Urothelium cell line (cell line): ENCODE results near the gene CA6.
"Not testable (repeated sequence)": the region's sequence is repeated elsewhere in the genome, so short reads cannot be mapped to it uniquely, and the experiment has no call there.

ENCODE experiments used
- DNase-seq: peaks from one replicate; pipeline ENCODE4 v3.0.0; 2011; ENCODE audit warnings: low spot score, mixed read lengths
- FAIRE-seq: peaks from 2 replicates; lab custom pipeline; 2011; peaks lifted over from hg19 to GRCh38; lab: Jason Lieb, UNC

CA6 gene

DNA sequence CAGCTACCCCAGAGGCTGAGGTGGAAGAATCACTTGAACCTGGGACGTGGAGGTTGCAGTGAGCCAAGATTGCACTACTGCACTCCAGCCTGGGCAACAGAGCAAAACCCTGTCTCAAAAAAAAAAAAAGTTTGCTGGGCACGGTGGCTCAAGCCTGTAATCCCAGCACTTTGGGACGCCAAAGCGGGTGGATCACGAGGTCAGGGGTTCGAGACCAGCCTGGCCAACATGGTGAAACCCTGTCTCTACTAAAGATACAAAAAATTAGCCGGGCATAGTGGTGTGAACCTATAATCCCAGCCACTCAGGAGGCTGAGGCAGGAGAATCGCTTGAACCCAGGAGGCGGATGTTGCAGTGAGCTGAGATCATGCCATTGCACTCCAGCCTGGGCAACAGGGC is 23.2 kb downstream of the CA6 start:
- DNase-seq, FAIRE-seq: not testable (repeated sequence)

DNA sequence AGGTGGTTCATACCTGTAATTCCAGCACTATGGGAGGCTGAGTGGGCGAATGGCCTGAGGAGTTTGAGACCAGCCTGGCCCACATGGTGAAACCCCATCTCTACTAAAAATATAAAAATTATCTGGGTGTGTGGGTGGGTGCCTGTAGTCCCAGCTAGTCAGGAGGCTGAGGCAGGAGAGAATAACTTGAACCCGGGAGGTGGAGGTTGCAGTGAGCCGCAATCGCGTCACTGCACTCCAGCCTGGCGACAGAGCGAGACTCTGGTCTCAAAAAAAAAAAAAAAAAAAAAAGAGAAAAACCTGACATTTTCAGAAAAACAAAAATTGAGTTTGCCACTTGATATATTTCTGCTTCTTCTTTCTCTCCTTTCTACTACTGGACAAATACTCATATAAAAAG is 24.3 kb downstream of the CA6 start:
- FAIRE-seq (no peak), DNase-seq (no peak)

DNA sequence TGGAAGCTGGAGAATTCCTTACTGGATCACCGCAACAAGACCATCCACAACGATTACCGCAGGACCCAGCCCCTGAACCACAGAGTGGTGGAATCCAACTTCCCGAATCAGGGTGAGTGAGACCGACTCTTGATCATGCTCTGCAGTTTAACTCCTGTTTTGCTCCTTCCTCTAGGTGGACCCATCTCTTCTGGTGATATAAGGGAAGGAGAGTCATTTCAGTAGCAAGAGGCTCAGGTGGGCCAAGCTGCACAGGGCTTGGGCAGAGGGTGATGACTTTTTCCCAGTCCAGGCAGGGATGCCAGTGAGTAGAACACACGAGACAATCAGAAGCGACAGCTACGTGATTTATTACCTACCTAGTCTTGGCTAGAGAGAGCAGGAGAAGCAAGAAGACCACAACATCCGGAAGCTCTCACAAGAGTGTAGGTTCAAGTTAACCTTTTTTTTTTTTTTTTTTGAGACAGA is 25.2 kb downstream of the CA6 start:
- FAIRE-seq (no peak), DNase-seq (no peak)

DNA sequence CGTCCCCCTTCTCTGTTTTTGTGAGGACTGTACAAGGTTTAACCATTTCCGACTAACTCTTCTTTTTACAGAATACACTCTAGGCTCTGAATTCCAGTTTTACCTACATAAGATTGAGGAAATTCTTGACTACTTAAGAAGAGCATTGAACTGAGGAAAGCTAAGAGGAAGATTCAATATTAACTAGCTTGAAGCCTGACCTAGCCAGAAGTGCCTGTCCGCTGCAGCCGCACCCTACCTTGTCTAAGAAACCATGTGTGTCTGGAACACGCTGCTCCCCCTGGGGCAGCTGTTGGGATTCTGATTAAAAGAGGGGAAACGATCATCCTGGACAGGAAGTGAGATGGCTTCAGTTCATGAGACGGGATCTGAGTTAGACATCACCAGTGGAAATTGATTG is 28.9 kb downstream of the CA6 start:
- no peak for DNase-seq
- FAIRE-seq: no peak

DNA sequence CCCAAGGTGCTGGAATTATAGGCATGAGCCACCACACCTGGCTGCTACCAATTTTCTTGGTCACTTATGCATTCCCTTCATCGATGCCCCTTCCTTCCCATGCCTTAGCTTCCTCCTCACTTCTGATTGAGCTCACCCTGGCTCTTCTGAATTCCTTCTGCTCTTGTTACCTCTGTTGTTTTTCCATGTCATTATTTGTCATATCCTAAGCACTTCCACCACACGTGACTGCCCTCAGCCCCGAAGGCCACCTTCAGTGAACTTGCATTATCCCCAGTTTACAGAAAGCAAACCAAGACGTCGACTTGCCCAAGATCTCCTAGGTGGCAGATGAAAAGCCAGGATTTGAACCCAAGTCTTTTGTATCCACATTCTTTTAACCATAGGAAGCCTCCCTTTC is 30.7 kb downstream of the CA6 start:
- DNase-seq (no peak), FAIRE-seq (no peak)

DNA sequence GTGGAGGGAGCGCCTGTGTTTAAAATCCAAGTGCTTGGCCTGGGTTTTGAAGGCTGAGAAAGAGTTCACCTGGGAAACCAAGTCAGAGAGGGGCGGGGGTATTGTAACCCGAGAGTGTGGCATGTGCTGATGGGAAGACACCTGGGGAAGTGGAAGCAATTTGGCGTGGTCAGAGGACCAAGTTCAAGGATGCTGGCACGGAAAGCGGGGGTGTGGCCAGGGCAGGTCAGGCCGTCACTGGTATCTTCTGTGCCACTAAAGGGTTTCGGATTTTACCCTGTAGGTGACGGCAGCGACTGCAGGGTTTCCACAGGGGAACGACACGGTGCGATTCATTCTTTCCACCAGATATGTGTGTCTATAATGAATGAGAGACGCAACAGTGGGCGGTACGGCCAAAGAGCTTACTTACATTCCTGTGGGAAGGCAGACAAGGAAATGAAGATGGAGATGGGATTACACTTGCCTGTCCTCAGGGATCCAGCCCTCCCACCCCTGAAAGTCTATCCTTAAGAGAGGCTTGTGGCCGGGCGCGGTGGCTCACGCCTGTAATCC is 31.3 kb downstream of the CA6 start:
- DNase-seq (no peak), FAIRE-seq (no peak)

DNA sequence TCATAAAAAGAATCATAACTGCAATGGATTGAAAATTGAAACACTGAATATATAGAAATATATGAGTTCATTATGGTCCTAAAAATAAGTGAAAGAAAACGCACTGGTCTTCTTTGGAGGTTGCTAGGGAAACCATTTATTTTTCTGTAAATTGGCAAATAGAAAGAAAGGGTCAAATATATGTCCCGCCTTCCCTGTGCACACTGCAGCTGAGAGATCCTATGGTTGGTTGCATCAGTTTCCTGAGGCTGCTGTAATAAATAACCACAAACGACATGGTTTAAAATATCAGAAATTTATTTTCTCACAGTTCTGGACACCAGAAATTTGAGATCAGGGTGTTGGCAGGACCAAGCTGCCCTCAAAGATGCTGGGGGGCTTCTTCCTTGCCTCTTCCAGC is 35.0 kb downstream of the CA6 start:
- no peak for DNase-seq
- no peak for FAIRE-seq

DNA sequence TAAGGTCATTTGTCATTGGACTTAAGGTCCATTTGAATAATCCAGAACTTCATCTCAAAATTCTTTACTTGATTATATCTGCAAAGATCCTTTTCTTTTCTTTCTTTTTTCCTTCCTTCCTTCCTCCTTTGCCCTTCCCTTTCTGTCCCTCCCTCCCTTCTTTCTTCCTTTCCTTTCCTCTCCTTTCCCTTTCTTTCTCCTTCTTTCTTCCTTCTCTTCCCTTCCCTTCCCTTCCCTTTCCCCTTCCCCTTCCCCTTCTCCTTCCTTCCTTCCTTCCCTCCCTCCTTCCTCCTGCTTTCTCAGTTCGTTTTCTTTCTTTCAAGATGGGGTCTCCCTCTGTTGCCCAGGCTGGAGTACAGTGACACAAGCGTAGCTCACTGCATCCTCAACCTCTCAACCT is 35.5 kb downstream of the CA6 start:
- DNase-seq: no peak
- FAIRE-seq: no peak

DNA sequence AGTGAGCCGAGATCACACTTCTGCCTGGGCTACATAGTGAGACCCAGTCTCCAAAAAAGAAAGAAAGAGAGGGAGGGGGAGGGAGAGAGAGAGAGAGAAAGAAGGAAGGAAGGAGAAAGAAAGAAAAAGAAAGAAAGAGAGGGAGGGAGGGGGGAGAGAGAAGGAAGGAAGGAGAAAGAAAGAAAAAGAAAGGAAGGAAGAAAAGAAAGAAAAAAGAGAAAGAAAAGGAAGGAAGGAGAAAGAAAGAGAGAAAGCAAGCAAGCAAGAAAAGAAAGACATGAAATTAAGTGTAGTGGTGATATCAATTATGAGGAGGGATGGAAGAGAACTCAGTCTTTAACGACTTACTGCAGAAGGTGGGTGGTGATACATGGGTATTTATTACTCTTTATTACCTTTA is 38.5 kb downstream of the CA6 start:
- no peak for DNase-seq
- FAIRE-seq: no peak

DNA sequence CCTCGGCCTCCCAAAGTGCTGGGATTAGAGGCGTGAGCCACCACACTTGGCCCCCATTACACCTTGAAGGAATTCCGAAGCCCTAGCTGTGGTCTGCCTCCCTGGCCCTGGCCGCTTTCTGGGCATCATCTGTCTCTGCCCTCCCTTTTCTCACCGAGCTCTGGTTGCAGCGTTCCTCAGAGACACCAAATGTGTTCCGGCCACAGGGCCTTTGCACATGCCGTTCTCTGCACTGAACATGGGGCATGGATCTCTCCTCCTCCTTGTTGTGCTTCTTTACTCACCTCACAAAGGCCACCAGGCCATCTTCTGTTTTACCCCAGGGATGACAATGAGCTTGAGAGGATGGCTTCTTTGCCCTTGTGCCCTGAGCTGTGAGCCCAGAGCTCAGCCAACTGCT is 39.3 kb downstream of the CA6 start:
- FAIRE-seq: no peak
- no peak for DNase-seq

DNA sequence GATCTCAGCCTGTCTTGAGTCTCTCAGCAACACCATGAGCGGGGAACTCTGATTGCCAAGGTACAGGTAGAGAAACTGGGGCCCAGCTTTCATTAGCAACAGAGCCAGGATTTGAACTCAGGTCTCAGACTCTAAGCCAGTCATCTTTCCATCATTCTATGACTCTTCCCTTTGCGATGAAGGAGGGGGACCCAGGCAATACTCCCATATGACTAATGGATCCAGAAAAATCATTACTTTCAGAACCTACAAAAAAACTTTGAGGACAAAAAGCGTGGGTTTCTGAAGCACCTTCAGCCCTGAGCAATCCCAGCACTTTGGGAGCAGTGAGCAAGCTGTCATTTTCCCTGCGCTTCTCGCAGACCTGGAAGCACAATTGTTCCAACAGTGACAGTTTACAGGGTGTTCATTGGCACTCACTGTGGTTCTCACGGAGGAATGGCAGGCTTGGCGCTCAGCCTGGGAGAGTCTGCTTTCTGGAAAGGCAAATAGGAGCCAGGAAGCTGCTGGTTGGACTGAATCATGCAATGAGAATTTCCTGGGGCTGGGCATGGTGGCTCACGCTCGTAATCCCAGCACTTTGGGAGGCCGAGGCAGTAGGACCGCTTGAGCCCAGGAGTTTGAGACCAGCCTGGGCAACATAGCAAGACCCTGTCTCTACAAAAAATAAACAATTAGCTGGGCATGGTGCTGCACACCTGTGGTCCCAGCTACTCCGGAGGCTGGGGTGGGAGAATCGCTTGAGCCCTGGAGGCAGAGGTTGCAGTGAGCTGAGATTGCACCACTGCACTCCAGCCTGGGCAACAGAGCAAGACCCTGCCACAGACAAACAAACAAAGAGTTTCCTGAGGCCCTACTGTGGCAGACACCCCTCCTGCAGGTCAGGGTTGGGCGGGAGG is 40.5 kb downstream of the CA6 start:
- FAIRE-seq (peak; percentile 44), DNase-seq (peak; percentile 88)

DNA sequence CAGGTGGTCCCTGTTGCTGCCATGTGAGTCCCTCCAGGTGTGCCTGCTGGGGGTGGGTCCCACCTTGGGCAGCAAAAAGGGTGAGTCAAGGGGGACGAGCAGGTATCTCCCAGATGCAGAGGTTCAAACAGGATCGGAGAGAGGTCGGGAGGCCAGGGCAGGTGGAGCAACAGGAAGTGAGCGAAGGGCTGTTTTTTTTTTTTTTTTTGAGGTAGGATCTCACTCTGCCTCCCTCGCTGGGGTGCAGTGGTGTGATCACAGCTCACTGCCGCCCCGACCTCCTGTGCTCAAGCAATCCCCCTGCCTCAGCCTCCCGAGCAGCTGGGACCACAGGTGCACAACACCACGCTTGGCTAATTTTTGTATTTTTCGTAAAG is 41.1 kb downstream of the CA6 start:
- FAIRE-seq (no peak), DNase-seq (no peak)

DNA sequence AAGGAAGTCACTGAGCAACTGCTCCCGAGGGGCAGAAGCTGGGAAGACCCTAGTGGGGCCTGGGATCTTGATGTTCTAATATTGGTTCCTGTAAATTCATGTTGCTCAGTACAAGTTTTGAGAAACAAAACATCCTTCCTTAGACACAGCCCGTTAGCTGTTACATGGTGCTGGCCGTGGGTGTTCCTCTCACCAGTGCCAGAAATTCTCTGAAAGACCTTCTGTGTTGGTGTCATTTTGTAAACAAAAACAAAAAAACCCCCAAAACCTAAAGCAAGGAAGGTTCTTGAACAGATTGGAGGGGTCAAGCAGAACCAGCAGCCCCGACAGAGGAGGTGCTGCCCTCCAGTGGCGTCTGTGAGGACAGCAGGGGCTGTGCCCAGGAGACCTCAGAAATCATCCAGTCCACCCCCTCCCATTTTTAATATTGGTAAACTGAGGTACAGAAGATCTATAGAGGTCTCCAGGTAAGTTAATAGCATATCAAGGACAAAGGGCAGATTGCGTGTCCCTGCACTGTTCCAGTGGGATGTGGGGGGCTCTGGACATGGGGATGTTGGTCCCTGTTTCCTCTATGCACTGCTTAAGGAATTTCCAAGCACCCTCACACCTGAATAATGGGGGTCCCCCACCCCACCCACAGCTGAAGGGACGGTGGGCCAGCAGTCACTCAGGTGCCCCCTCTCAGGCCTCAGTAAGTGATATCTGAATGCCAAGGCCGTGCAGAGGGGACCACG is 42.4 kb downstream of the CA6 start:
- DNase-seq (peak; percentile 74), FAIRE-seq (no peak)

DNA sequence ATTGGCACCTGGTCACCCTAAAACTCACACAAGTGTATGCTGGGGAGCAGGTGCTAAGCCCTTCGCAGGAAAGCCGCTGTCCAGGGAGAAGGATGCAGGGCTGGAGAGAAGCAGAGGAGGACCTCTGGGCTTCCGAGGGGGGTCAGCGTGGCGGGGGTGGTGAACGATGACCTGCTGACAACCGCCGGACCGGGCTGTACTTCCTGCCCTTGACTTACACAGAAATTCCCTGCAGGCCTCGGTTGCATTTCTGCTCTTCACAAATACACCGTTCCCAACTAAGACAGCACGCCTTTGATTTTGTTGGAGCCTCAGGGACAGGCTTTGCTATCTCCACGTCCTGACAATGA is 42.9 kb downstream of the CA6 start:
- no peak for FAIRE-seq

DNA sequence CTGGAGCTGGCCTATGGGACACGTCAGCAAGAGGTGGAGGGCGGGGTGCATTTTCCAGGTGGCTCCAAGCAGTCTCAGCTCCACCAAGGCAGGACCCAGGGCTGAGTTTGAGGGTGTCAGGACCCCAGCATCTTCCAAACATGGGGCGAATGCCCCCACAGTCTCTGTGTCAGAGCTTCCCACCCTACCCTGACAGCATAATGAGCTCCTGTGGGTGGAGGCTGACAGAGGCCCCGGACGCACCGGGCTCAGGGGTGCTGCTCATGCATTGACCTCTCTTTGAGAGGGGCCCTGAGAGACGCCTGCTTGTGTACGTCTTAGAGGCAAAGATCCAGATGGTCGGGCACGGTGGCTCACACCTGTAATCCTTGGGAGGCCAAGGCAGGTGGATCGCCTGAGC is 43.4 kb downstream of the CA6 start:
- DNase-seq: no peak
- no peak for FAIRE-seq

More for the DNA sequence above, 42.9 kb downstream of the CA6 start:
- no peak for DNase-seq

DNA sequence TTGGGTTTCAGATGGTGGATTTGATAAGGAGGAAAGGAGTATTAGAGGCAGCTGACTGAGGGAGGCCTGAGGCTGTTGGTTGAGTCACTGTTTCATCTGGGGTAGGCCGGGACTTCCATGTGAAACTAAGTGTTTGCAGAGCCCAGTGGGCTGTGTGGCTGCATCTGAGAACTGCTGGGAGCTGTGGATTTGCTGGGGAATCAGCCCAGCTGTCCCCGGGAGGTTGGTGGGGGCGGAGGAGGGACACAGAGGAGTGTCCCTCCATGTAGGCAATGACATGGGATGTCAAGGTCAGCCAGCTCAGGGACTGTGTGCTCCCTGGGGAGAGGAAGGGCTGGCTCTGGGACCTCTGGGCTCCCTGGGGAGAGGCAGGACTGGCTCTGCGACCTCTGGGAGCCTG is 44.2 kb downstream of the CA6 start:
- FAIRE-seq (no peak), DNase-seq (no peak)

DNA sequence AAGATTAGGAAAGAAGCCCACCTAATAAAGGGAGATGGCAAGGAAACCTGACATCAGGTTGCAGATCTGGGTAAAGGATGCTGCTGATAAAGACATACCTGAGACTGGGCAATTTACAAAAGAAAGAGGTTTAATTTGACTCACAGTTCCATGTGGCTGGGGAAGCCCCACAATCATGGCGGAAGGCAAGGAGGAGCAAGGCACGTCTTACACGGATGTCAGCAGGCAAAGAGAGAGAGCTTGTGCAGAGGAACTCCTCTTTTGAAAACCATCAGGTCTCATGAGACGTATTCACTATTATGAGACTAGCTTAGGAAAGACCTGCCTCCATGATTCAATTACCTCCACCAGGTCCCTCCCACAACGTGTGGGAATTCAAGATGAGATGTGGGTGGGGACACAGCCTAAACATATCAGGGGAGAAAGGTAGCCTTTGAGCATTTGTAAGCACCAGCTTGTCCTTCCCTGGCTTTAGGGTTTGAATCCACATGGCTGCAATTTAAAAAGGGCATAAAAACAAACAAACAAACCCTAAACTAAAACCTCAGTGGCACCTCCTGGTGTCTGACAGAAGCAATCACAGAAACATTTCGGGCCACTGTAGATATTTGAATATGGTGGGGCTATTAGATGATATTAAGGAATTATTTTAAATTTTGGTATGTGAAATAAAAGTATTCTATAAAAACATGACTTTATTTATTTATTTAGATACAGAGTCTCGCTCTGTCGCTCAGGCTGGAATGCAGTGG is 47.4 kb downstream of the CA6 start:
- FAIRE-seq (no peak), DNase-seq (no peak)

DNA sequence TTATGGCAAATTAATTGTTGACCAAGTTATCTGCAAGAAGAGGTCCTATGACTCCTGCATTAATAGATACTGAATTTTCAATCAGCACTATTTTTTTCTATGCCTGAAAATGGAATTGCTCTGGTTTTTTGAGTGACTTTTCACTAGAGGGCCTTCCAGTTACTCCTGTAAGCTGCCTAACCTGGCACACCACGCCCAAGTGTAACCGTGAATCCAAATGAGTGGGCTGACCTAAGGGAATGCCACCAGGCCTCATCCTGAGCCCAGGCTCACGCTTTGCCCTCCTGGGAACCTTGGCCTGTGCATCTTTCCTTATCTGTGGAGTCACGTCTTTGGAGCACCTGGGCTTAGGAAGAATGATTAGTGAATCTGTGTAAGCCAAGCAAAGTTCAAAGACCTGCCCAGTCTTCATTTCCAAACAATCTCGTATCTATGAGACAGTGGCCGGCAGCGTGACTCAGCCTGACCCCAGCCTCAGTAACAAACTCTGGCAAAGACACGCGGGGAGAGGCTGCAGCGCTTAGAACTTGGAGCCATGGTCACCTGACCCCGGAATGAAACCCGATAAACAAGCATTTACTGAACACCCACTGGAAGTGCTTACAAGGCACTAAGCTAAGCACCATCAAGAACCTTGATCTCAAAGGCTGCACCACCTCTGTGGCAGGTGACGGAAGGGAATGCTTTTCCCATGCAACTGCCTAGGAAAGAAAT is 48.5 kb downstream of the CA6 start:
- not testable (repeated sequence) for DNase-seq, FAIRE-seq

DNA sequence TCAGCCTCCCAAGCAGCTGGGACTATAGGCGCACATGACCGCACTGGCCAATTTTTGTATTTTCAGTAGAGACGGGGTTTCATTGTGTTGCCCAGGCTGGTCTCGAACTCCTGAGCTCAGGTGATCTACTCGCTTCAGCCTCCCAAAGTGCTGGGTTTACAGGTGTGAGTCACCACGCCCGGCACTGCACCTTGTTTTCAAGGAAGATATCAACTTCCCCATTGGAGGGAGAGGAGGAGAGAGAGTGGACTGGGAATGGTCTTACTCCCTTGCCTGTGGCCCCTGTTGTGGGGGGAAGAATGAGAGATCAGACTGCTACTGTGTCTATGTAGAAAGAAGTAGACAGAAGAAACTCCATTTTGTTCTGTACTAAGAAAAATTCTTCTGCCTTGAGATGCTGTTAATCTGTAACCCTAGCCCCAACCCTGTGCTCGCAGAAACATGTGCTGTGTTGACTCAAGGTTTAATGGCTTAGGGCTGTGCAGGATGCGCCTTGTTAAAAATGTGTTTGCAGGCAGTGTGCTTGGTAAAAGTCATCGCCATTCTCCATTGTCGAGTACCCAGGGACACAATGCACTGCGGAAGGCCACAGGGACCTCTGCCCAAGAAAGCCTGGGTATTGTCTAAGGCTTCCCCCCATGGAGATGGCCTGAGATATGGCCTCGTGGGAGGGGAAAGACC is 56.0 kb downstream of the CA6 start:
- not testable (repeated sequence) for FAIRE-seq, DNase-seq

DNA sequence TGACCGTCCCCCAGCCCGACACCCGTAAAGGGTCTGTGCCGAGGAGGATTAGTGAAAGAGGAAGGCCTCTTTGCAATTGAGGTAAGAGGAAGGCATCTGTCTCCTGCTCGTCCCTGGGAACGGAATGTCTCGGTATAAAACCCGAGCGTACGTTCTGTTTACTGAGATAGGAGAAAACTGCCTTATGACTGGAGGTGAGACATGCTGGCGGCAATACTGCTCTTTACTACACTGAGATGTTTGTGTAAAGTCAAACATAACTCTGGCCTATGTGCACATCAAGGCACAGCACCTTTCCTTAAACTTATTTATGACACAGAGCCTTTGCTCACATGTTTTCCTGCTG is 56.5 kb downstream of the CA6 start:
- DNase-seq, FAIRE-seq: not testable (repeated sequence)
